Activated T-helper 1 cell treated with anti-CD3 and anti-CD28 coated beads, Interleukin-12 subunit alpha, Interleukin-12 subunit beta, Interleukin-2, Interleukin-4 antibody, amounts not matched to agents 30 ng/mL and 10 ng/mL and 1 ng/mL, durations not matched to agents 14 hours and 24 hours and 36 hours (primary cell): ENCODE data around the gene SDF4. TPM values are rescaled to one million over a fixed set of nuclear protein-coding genes. Genes with fewer than 3 reads are reported as not detected.

Source experiments
- DNase-seq: peaks from one replicate; pipeline ENCODE4 v3.0.0; 2021; ENCODE audit warnings: low spot score
- H3K27ac Mint-ChIP-seq: one replicate; pipeline ENCODE4 v1.8.0; 2021; ENCODE audit warnings: mild to moderate bottlenecking, mixed read lengths
- H3K27me3 Mint-ChIP-seq: one replicate; pipeline ENCODE4 v1.8.0; 2022; ENCODE audit warnings: mild to moderate bottlenecking, moderate library complexity, mixed read lengths; ENCODE audit not compliant: insufficient read depth
- H3K36me3 Mint-ChIP-seq: one replicate; pipeline ENCODE4 v1.8.0; 2021; ENCODE audit warnings: low read depth, mixed read lengths
- H3K4me1 Mint-ChIP-seq: one replicate; pipeline ENCODE4 v1.8.0; 2021; ENCODE audit warnings: low read depth, mixed read lengths
- H3K4me3 Mint-ChIP-seq: one replicate; pipeline ENCODE4 v1.8.0; 2021; ENCODE audit warnings: mild to moderate bottlenecking, moderate library complexity, mixed read lengths
- H3K9me3 Mint-ChIP-seq: one replicate; pipeline ENCODE4 v1.8.0; 2021; ENCODE audit warnings: mixed read lengths
- intact Hi-C: fragments of 100-400 bp; cut with micrococcal nuclease; formaldehyde crosslinking; loops from one replicate; pipeline ENCODE4 v1.15.1; 2024
- total RNA-seq: library from RNA; stranded (reverse); gene quantifications from 2 replicates; pipeline ENCODE4 v1.2.3, GENCODE V29; 2022

The SDF4 gene
- total RNA-seq, 1 donor from 2014 or later: 202 TPM

DNA sequence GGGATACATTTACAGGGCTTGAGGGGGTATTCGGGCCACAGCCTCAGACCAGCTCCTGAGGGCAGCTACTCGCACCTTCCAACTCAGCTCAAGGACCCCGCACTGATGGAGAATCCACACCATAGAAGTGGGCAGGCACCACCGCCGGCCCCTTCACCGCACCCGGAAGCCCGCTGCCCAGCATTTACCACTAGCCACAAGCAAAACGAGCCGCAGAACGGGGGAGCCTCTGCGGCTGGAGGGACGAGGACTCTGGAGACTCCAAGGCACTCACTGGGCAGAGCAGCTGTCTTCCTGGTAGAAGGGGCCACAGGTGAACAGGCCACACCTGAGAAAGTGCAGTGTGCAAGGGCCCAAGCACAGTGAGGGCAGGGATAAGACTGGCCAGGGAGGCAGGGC lies 36.5 kb upstream of the SDF4 start:
- peaks cover 36% of the 10 kb centered on the region for H3K36me3 Mint-ChIP-seq

GRCh38 chr1:1267488-1268283 lies 35.9 kb upstream of the SDF4 start:
- Mint-ChIP-seq H3K27me3 (no peaks in the 10 kb centered on the region), H3K9me3 (no peaks in the 10 kb centered on the region), H3K36me3 (peaks cover 36% of the 10 kb centered on the region), H3K4me1 (peaks cover 30% of the 10 kb centered on the region), H3K27ac (no peak overlapping the region), H3K4me3 (no peak overlapping the region)
- no peak for DNase-seq
- intact Hi-C loops: no loop called here

More for the DNA sequence above, 36.5 kb upstream of the SDF4 start:
- peaks cover 34% of the 10 kb centered on the region for H3K4me1 Mint-ChIP-seq
- H3K27me3 Mint-ChIP-seq: no peaks in the 10 kb centered on the region
- H3K27ac Mint-ChIP-seq: no peak overlapping the region
- H3K9me3 Mint-ChIP-seq: no peaks in the 10 kb centered on the region
- H3K4me3 Mint-ChIP-seq: no peak overlapping the region
- no peak for DNase-seq
- intact Hi-C loops: no loop called here

DNA sequence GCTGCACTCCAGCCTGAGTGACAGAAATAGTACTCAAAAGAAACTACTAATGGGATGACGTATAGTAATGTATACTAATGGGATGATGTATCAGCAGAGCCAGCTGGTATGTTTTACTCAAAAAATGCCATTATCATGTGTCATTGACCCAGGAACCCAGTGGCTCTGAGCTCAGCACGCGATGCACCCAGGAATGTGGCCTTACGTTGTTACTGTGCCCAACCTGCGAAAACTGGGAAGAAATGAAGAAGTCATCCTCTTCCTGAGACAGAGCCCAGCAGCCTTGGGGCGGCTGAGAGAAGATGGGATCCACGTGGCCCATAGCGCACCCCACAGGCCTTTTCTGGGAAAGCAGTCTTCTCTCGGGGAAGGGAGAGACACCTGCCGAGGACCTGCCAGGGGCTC lies 33.1 kb upstream of the SDF4 start:
- Mint-ChIP-seq H3K27me3 (no peaks in the 10 kb centered on the region), H3K36me3 (peaks cover 30% of the 10 kb centered on the region), H3K9me3 (no peaks in the 10 kb centered on the region), H3K27ac (no peak overlapping the region), H3K4me3 (no peak overlapping the region), H3K4me1 (peaks cover 13% of the 10 kb centered on the region)
- no peak for DNase-seq
- intact Hi-C loops: loop anchor here (2.0 kb wide), 1 partner anchor 142 kb away; no protein-coding TSS in a partner anchor

DNA sequence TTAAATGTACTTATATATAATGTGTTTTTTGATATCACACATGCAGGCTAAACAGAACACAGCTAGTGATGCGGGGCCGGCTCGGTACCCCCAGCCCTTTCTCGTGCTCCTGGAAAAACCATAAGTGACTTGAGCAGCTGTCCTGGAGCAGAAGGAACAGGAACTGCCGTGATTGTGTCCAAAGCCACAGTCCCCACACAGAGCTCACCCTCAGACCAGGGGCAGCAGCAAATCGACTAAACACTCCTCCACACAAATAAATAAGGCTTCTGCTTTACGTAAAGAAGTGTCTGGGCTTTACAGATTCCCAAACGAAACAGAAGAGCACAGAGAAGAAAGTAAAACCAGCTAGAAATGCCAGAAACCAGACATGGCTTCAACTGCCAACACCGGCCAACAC lies 32.2 kb upstream of the SDF4 start:
- peaks cover 35% of the 10 kb centered on the region for H3K36me3 Mint-ChIP-seq
- peaks cover 11% of the 10 kb centered on the region for H3K4me1 Mint-ChIP-seq
- no peak for DNase-seq
- H3K9me3 Mint-ChIP-seq: no peaks in the 10 kb centered on the region
- no peak overlapping the region for H3K4me3 Mint-ChIP-seq
- intact Hi-C loops: loop anchor here (2.0 kb wide), 1 partner anchor 141 kb away; no protein-coding TSS in a partner anchor
- no peak overlapping the region for H3K27ac Mint-ChIP-seq
- no peaks in the 10 kb centered on the region for H3K27me3 Mint-ChIP-seq

- H3K4me3 Mint-ChIP-seq: no peak overlapping the region
- H3K9me3 Mint-ChIP-seq: no peaks in the 10 kb centered on the region
- no peaks in the 10 kb centered on the region for H3K27me3 Mint-ChIP-seq
- peaks cover 37% of the 10 kb centered on the region for H3K36me3 Mint-ChIP-seq
- DNase-seq: no peak
- intact Hi-C loops: no loop called here
- H3K27ac Mint-ChIP-seq: no peak overlapping the region
- H3K4me1 Mint-ChIP-seq: peaks cover 11% of the 10 kb centered on the region
Measured at GRCh38 chr1:1262758-1263157, 31.0 kb upstream of the SDF4 start.

DNA sequence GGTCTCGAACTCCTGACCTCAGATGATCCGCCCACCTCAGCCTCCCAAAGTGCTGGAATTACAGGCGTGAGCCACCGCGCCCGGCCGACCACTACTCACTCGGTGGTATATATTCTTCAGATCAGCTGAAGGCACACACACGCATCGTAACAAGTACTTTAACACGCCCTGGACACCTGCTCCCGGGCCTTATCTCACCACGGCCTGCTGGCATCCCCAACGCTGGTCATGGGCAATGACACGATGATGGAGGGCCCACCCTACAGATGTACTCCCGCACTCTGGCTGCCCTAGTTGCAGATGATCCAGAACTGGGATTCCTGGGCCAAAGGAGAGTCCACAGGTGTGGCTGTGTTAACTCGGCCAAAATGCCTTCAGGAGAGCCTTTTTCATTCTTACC lies 30.3 kb upstream of the SDF4 start:
- Mint-ChIP-seq H3K4me1 (peaks cover 11% of the 10 kb centered on the region), H3K4me3 (no peak overlapping the region), H3K27me3 (no peaks in the 10 kb centered on the region), H3K36me3 (peaks cover 38% of the 10 kb centered on the region), H3K9me3 (no peaks in the 10 kb centered on the region), H3K27ac (no peak overlapping the region)
- intact Hi-C loops: no loop called here
- no peak for DNase-seq

GRCh38 chr1:1260843-1261560 lies 29.2 kb upstream of the SDF4 start:
- Mint-ChIP-seq H3K4me1 (peaks cover 11% of the 10 kb centered on the region), H3K9me3 (no peaks in the 10 kb centered on the region), H3K36me3 (peaks cover 40% of the 10 kb centered on the region), H3K4me3 (no peak overlapping the region), H3K27me3 (no peaks in the 10 kb centered on the region), H3K27ac (no peak overlapping the region)
- no peak for DNase-seq
- intact Hi-C loops: no loop called here

DNA sequence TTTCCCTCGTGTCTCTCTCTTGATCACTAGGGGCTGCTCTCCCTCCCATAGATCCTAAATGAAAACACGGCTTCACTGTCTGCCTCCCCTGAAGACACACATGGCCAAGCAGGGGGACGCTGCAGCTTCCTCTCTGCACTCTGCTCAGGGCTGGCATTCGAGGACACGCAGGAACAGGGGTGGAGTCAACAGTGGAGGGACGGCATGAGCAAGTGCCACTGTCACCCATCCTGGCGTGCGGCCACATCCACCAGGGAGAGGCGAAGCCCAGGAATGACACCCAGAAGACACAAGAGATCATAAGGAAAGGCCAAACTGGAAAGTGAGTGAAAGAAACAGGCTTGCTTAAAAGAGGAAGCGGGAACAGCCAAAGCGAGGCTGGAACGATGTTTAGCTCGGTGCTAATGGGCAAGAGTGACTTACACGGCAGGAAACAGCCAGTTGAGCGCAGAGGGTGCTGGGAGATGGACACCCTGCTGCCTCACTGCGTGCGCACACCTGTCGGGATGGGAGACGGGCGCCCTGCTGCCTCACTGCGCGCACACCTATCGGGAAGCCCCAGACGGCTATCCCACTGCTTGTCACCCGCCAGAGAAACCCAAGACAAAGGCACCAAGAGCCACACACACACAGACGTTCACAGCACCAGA lies 28.3 kb upstream of the SDF4 start:
- no peak for DNase-seq
- H3K4me1 Mint-ChIP-seq: peaks cover 11% of the 10 kb centered on the region
- no peak overlapping the region for H3K27ac Mint-ChIP-seq
- H3K36me3 Mint-ChIP-seq: peaks cover 37% of the 10 kb centered on the region
- H3K4me3 Mint-ChIP-seq: no peak overlapping the region
- no peaks in the 10 kb centered on the region for H3K9me3 Mint-ChIP-seq
- intact Hi-C loops: no loop called here
- H3K27me3 Mint-ChIP-seq: no peaks in the 10 kb centered on the region

- no peak for DNase-seq
- H3K4me3 Mint-ChIP-seq: no peak overlapping the region
- no peak overlapping the region for H3K27ac Mint-ChIP-seq
- H3K27me3 Mint-ChIP-seq: no peaks in the 10 kb centered on the region
- no peaks in the 10 kb centered on the region for H3K9me3 Mint-ChIP-seq
- intact Hi-C loops: no loop called here
- peaks cover 11% of the 10 kb centered on the region for H3K4me1 Mint-ChIP-seq
- H3K36me3 Mint-ChIP-seq: peaks cover 33% of the 10 kb centered on the region
Measured at GRCh38 chr1:1259540-1259939, 27.7 kb upstream of the SDF4 start.

- no peak for DNase-seq
- Mint-ChIP-seq H3K4me3 (no peak overlapping the region), H3K27me3 (no peaks in the 10 kb centered on the region), H3K4me1 (peaks cover 11% of the 10 kb centered on the region), H3K36me3 (peaks cover 33% of the 10 kb centered on the region), H3K27ac (no peak overlapping the region), H3K9me3 (no peaks in the 10 kb centered on the region)
- intact Hi-C loops: no loop called here
Measured at GRCh38 chr1:1259119-1259488, 27.3 kb upstream of the SDF4 start.

- intact Hi-C loops: no loop called here
- Mint-ChIP-seq H3K27me3 (no peaks in the 10 kb centered on the region), H3K4me1 (peaks cover 11% of the 10 kb centered on the region), H3K36me3 (peaks cover 37% of the 10 kb centered on the region), H3K27ac (no peak overlapping the region), H3K4me3 (no peak overlapping the region), H3K9me3 (no peaks in the 10 kb centered on the region)
- DNase-seq: no peak
Measured at GRCh38 chr1:1256956-1257871, 25.4 kb upstream of the SDF4 start.

DNA sequence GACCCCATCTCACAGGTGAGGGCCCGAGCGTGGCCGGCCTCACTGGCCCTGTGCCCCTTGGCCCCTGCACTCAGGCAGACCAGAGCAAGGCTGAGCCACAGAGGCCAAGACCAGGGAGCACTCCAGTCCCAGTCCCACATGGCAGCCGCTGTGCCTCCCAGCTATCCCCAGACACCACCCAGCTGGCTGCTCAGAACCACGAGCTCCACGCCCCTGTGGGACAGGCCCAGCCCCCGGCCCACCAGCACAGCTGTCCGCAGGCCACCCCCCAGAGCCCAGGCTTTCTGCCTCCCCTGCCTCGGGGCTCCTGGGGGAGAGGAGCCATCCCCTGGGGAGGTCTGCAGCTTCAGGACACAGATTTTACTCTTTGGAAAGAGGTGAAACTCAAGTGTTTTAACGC lies 23.8 kb upstream of the SDF4 start:
- Mint-ChIP-seq H3K27ac (no peak overlapping the region), H3K27me3 (no peaks in the 10 kb centered on the region), H3K9me3 (no peaks in the 10 kb centered on the region), H3K4me3 (no peak overlapping the region), H3K36me3 (peaks cover 35% of the 10 kb centered on the region), H3K4me1 (peaks cover 11% of the 10 kb centered on the region)
- intact Hi-C loops: no loop called here
- no peak for DNase-seq
